ENCODE measurements around the gene RTP5. TPM values are rescaled to one million over a fixed set of nuclear protein-coding genes. Genes with fewer than 3 reads are reported as not detected.

Gene RTP5
- total and polyA plus RNA-seq, 2 experiments from 2014 or later, result not detected

- Histone ChIP-seq H3K4me1 (ENCODE audit: insufficient read depth) (peaks cover 10% of the 10 kb centered on the region), H3K27me3 (no peaks in the 10 kb centered on the region), H3K27ac (no peak overlapping the region), H3K36me3 (replicated peaks; ENCODE audit: insufficient read depth, low read depth) (no peaks in the 10 kb centered on the region), H3K4me2 (no peak overlapping the region), H3K9me2 (replicated peaks; ENCODE audit: insufficient read depth) (no peaks in the 10 kb centered on the region), H3K9me3 (ENCODE audit: low read depth) (no peaks in the 10 kb centered on the region), H3K4me3 (no peak overlapping the region), H2AFZ (no peak overlapping the region), H3K79me2 (no peaks in the 10 kb centered on the region), H4K20me1 (ENCODE audit: insufficient read depth, poor library complexity, severe bottlenecking) (no peaks in the 10 kb centered on the region)
- TF ChIP-seq EZH2 (IDR thresholded peaks at IDR 0.05; ENCODE audit: borderline replicate concordance) (no peak), CTCF (IDR thresholded peaks at IDR 0.05; ENCODE audit: poor library complexity) (no peak), EZH2phosphoT487 (IDR thresholded peaks at IDR 0.05; ENCODE audit: low read depth, severe bottlenecking, unreplicated experiment) (no peak)
- 88% methylated on average over 17 of the region's 17 CpGs for WGBS (ENCODE audit: low lambda C conversion rate, missing lambda C conversion rate)
- no peak for DNase-seq (ENCODE audit: low spot score)
Measured at GRCh38 chr2:241897231-241897916, 27.8 kb downstream of the RTP5 start.

GRCh38 chr2:241898463-241899270 is 29.1 kb downstream of the RTP5 start:
- DNase-seq (ENCODE audit: low spot score), result no peak
- Histone ChIP-seq H3K27ac (no peak overlapping the region), H3K4me1 (ENCODE audit: insufficient read depth) (peaks cover 9% of the 10 kb centered on the region), H3K4me3 (no peak overlapping the region), H3K9me2 (replicated peaks; ENCODE audit: insufficient read depth) (no peaks in the 10 kb centered on the region), H3K9me3 (ENCODE audit: low read depth) (no peaks in the 10 kb centered on the region), H2AFZ (no peak overlapping the region), H3K79me2 (no peaks in the 10 kb centered on the region), H4K20me1 (ENCODE audit: insufficient read depth, poor library complexity, severe bottlenecking) (no peaks in the 10 kb centered on the region), H3K27me3 (no peaks in the 10 kb centered on the region), H3K4me2 (no peak overlapping the region), H3K36me3 (replicated peaks; ENCODE audit: insufficient read depth, low read depth) (no peaks in the 10 kb centered on the region)
- 94% methylated on average over 30 of the region's 30 CpGs for WGBS (ENCODE audit: low lambda C conversion rate, missing lambda C conversion rate)
- TF ChIP-seq EZH2phosphoT487 (IDR thresholded peaks at IDR 0.05; ENCODE audit: low read depth, severe bottlenecking, unreplicated experiment), result no peak
- no peak for TF ChIP-seq CTCF (IDR thresholded peaks at IDR 0.05; ENCODE audit: poor library complexity)
- no peak for TF ChIP-seq EZH2 (IDR thresholded peaks at IDR 0.05; ENCODE audit: borderline replicate concordance)

GRCh38 chr2:241900251-241901017 is 30.9 kb downstream of the RTP5 start:
- no peak overlapping the region for H3K4me2 ChIP-seq
- H2AFZ ChIP-seq, result no peak overlapping the region
- 94% methylated on average over 32 of the region's 32 CpGs for WGBS (ENCODE audit: low lambda C conversion rate, missing lambda C conversion rate)
- no peaks in the 10 kb centered on the region for H3K9me3 ChIP-seq (ENCODE audit: low read depth)
- no peak for DNase-seq (ENCODE audit: low spot score)
- no peaks in the 10 kb centered on the region for H3K36me3 ChIP-seq (replicated peaks; ENCODE audit: insufficient read depth, low read depth)
- H3K9me2 ChIP-seq (replicated peaks; ENCODE audit: insufficient read depth), result no peaks in the 10 kb centered on the region
- TF ChIP-seq EZH2phosphoT487 (IDR thresholded peaks at IDR 0.05; ENCODE audit: low read depth, severe bottlenecking, unreplicated experiment) (no peak), EZH2 (IDR thresholded peaks at IDR 0.05; ENCODE audit: borderline replicate concordance) (no peak), CTCF (IDR thresholded peaks at IDR 0.05; ENCODE audit: poor library complexity) (no peak)
- H3K27ac ChIP-seq, result no peak overlapping the region
- H3K4me1 ChIP-seq (ENCODE audit: insufficient read depth), result peaks cover 9% of the 10 kb centered on the region
- no peak overlapping the region for H3K4me3 ChIP-seq
- H3K27me3 ChIP-seq, result no peaks in the 10 kb centered on the region
- no peaks in the 10 kb centered on the region for H4K20me1 ChIP-seq (ENCODE audit: insufficient read depth, poor library complexity, severe bottlenecking)
- no peaks in the 10 kb centered on the region for H3K79me2 ChIP-seq
